OCI-LY3 (cell line): ENCODE data around the gene STIMATE.
A peak's percentile ranks its signal among the peaks of the same experiment; 100 is the strongest.

Experiments
- H2AFZ ChIP-seq: fragments of 200-600, 300-600 bp; shearing (Covaris generic); 2 replicates; pipeline ENCODE4 v1.6.0; 2014; ENCODE audit warnings: antibody characterized with exemption, low read depth, low read length
- H3K27ac ChIP-seq: fragments of 200-600, 300-600 bp; sonication (generic); 2 replicates; pipeline ENCODE4 v1.5.1; 2014; ENCODE audit warnings: mild to moderate bottlenecking, low read length, moderate library complexity, mixed read lengths
- H3K27me3 ChIP-seq: fragments of 200-600, 300-600 bp; sonication (generic); 2 replicates; pipeline ENCODE4 v1.6.1; 2014; ENCODE audit warnings: low read depth, low read length, mixed read lengths
- H3K36me3 ChIP-seq: fragments of 200-600, 300-600 bp; sonication (generic); replicated peaks from 2 replicates; pipeline ENCODE3; 2014; ENCODE audit warnings: low read depth, low read length, mixed read lengths
- H3K4me1 ChIP-seq: fragments of 300-600, 200-600 bp; sonication (generic); 2 replicates; pipeline ENCODE4 v1.6.1; 2014; ENCODE audit warnings: low read length, mixed read lengths
- H3K4me2 ChIP-seq: fragments of 200-600, 300-600 bp; sonication (generic); 2 replicates; pipeline ENCODE4 v1.6.1; 2014; ENCODE audit warnings: low read length, mixed read lengths
- H3K4me3 ChIP-seq: fragments of 300-600, 200-600 bp; sonication (generic); 2 replicates; pipeline ENCODE4 v1.5.1; 2014; ENCODE audit warnings: antibody characterized with exemption, mild to moderate bottlenecking, low read length, moderate library complexity
- H3K79me2 ChIP-seq: fragments of 300-600, 200-600 bp; shearing (Covaris generic); 2 replicates; pipeline ENCODE4 v1.6.1; 2014; ENCODE audit warnings: mild to moderate bottlenecking, low read length, mixed read lengths
- H3K9ac ChIP-seq: fragments of 300-600, 200-600 bp; shearing (Covaris generic); 2 replicates; pipeline ENCODE4 v1.6.0; 2014; ENCODE audit warnings: mild to moderate bottlenecking, low read length, moderate library complexity
- H3K9me3 ChIP-seq: fragments of 200-600, 300-600 bp; shearing (Covaris generic); 2 replicates; pipeline ENCODE4 v1.6.1; 2014; ENCODE audit warnings: low read length, mixed read lengths; ENCODE audit not compliant: insufficient read depth
- H4K20me1 ChIP-seq: fragments of 200-600, 300-600 bp; sonication (generic); 2 replicates; pipeline ENCODE4 v1.6.1; 2016; ENCODE audit warnings: low read length, mixed read lengths; ENCODE audit not compliant: insufficient read depth
- CTCF ChIP-seq: fragments of 200-600, 300-600 bp; sonication (generic); IDR thresholded peaks from 2 replicates; pipeline ENCODE4 v1.5.1; 2014; ENCODE audit warnings: antibody characterized with exemption, low read length, low read depth
- EZH2phosphoT487 ChIP-seq: fragments of 200-600 bp; shearing (Covaris generic); IDR thresholded peaks from 2 replicates; pipeline ENCODE4 v1.6.1; 2018; ENCODE audit warnings: antibody characterized with exemption, mixed run types, low read depth

Gene STIMATE

GRCh38 chr3:52792413-52792812 is 104.9 kb downstream of the STIMATE start:
- TF ChIP-seq EZH2phosphoT487, result no peak
- peak; percentile 29; the same call in 1 of the 2 replicates for TF ChIP-seq CTCF
- H3K27ac ChIP-seq, result no peak overlapping the region
- no peaks in the 10 kb centered on the region for H4K20me1 ChIP-seq
- H3K4me3 ChIP-seq, result no peak overlapping the region
- no peaks in the 10 kb centered on the region for H3K36me3 ChIP-seq
- no peaks in the 10 kb centered on the region for H3K79me2 ChIP-seq
- no peaks in the 10 kb centered on the region for H3K9me3 ChIP-seq
- H3K27me3 ChIP-seq, result no peaks in the 10 kb centered on the region
- H3K4me2 ChIP-seq, result no peak overlapping the region
- no peak overlapping the region for H2AFZ ChIP-seq
- no peak overlapping the region for H3K9ac ChIP-seq
- H3K4me1 ChIP-seq, result 0 out of 2 replicates have a peak, but pooled peaks cover 4% of the 10 kb centered on the region

GRCh38 chr3:52791928-52792327 is 105.4 kb downstream of the STIMATE start:
- Histone ChIP-seq H3K9me3 (no peaks in the 10 kb centered on the region), H3K4me2 (no peak overlapping the region), H3K27me3 (no peaks in the 10 kb centered on the region), H4K20me1 (no peaks in the 10 kb centered on the region), H3K4me1 (0 out of 2 replicates have a peak, but pooled peaks cover 4% of the 10 kb centered on the region), H3K9ac (no peak overlapping the region), H3K27ac (no peak overlapping the region), H3K36me3 (no peaks in the 10 kb centered on the region), H3K4me3 (no peak overlapping the region), H3K79me2 (no peaks in the 10 kb centered on the region), H2AFZ (no peak overlapping the region)
- TF ChIP-seq CTCF (no peak), EZH2phosphoT487 (no peak)

- Histone ChIP-seq H3K9me3 (no peaks in the 10 kb centered on the region), H4K20me1 (no peaks in the 10 kb centered on the region), H3K9ac (no peak overlapping the region), H3K27ac (no peak overlapping the region), H3K79me2 (no peaks in the 10 kb centered on the region), H3K36me3 (no peaks in the 10 kb centered on the region), H3K4me2 (no peak overlapping the region), H2AFZ (no peak overlapping the region), H3K4me3 (no peak overlapping the region), H3K27me3 (no peaks in the 10 kb centered on the region), H3K4me1 (0 out of 2 replicates have a peak, but pooled peaks cover 4% of the 10 kb centered on the region)
- TF ChIP-seq CTCF (no peak), EZH2phosphoT487 (no peak)
These were observed 106.0 kb downstream of the STIMATE start for GRCh38 chr3:52791366-52791765.

GRCh38 chr3:52790741-52791140 is 106.6 kb downstream of the STIMATE start:
- H3K4me3 ChIP-seq, result no peak overlapping the region
- H3K9ac ChIP-seq, result no peak overlapping the region

More at GRCh38 chr3:52790741-52791140, 106.6 kb downstream of the STIMATE start:
- 0 out of 2 replicates have a peak, but pooled peaks cover 4% of the 10 kb centered on the region for H3K4me1 ChIP-seq
- no peaks in the 10 kb centered on the region for H4K20me1 ChIP-seq
- H3K4me2 ChIP-seq, result no peak overlapping the region
- H3K27ac ChIP-seq, result no peak overlapping the region
- no peak overlapping the region for H2AFZ ChIP-seq
- TF ChIP-seq CTCF (no peak), EZH2phosphoT487 (no peak)
- H3K36me3 ChIP-seq, result no peaks in the 10 kb centered on the region
- no peaks in the 10 kb centered on the region for H3K27me3 ChIP-seq
- H3K79me2 ChIP-seq, result no peaks in the 10 kb centered on the region
- H3K9me3 ChIP-seq, result no peaks in the 10 kb centered on the region
